OCI-LY3 (cell line): Measurements from ENCODE around the gene MARK2.
"Not testable (repeated sequence)": the region's sequence is repeated elsewhere in the genome, so short reads cannot be mapped to it uniquely, and the experiment has no call there.

Source experiments
- H2AFZ ChIP-seq: fragments of 200-600, 300-600 bp; shearing (Covaris generic); 2 replicates; pipeline ENCODE4 v1.6.0; 2014; ENCODE audit warnings: antibody characterized with exemption, low read depth, low read length
- H3K27ac ChIP-seq: fragments of 200-600, 300-600 bp; sonication (generic); 2 replicates; pipeline ENCODE4 v1.5.1; 2014; ENCODE audit warnings: mild to moderate bottlenecking, low read length, moderate library complexity, mixed read lengths
- H3K27me3 ChIP-seq: fragments of 200-600, 300-600 bp; sonication (generic); 2 replicates; pipeline ENCODE4 v1.6.1; 2014; ENCODE audit warnings: low read depth, low read length, mixed read lengths
- H3K36me3 ChIP-seq: fragments of 200-600, 300-600 bp; sonication (generic); replicated peaks from 2 replicates; pipeline ENCODE3; 2014; ENCODE audit warnings: low read depth, low read length, mixed read lengths
- H3K4me1 ChIP-seq: fragments of 300-600, 200-600 bp; sonication (generic); 2 replicates; pipeline ENCODE4 v1.6.1; 2014; ENCODE audit warnings: low read length, mixed read lengths
- H3K4me2 ChIP-seq: fragments of 200-600, 300-600 bp; sonication (generic); 2 replicates; pipeline ENCODE4 v1.6.1; 2014; ENCODE audit warnings: low read length, mixed read lengths
- H3K4me3 ChIP-seq: fragments of 300-600, 200-600 bp; sonication (generic); 2 replicates; pipeline ENCODE4 v1.5.1; 2014; ENCODE audit warnings: antibody characterized with exemption, mild to moderate bottlenecking, low read length, moderate library complexity
- H3K79me2 ChIP-seq: fragments of 300-600, 200-600 bp; shearing (Covaris generic); 2 replicates; pipeline ENCODE4 v1.6.1; 2014; ENCODE audit warnings: mild to moderate bottlenecking, low read length, mixed read lengths
- H3K9ac ChIP-seq: fragments of 300-600, 200-600 bp; shearing (Covaris generic); 2 replicates; pipeline ENCODE4 v1.6.0; 2014; ENCODE audit warnings: mild to moderate bottlenecking, low read length, moderate library complexity
- H3K9me3 ChIP-seq: fragments of 200-600, 300-600 bp; shearing (Covaris generic); 2 replicates; pipeline ENCODE4 v1.6.1; 2014; ENCODE audit warnings: low read length, mixed read lengths; ENCODE audit not compliant: insufficient read depth
- H4K20me1 ChIP-seq: fragments of 200-600, 300-600 bp; sonication (generic); 2 replicates; pipeline ENCODE4 v1.6.1; 2016; ENCODE audit warnings: low read length, mixed read lengths; ENCODE audit not compliant: insufficient read depth
- CTCF ChIP-seq: fragments of 200-600, 300-600 bp; sonication (generic); IDR thresholded peaks from 2 replicates; pipeline ENCODE4 v1.5.1; 2014; ENCODE audit warnings: antibody characterized with exemption, low read length, low read depth
- EZH2phosphoT487 ChIP-seq: fragments of 200-600 bp; shearing (Covaris generic); IDR thresholded peaks from 2 replicates; pipeline ENCODE4 v1.6.1; 2018; ENCODE audit warnings: antibody characterized with exemption, mixed run types, low read depth

Gene MARK2

GRCh38 chr11:63854696-63855095 lies 15.8 kb downstream of the MARK2 start:
- H3K4me2 ChIP-seq = no peak overlapping the region
- H3K9me3 ChIP-seq = no peaks in the 10 kb centered on the region
- no peak overlapping the region for H3K9ac ChIP-seq
- H3K79me2 ChIP-seq = peaks cover 92% of the 10 kb centered on the region
- H3K27me3 ChIP-seq = no peaks in the 10 kb centered on the region
- no peak overlapping the region for H2AFZ ChIP-seq
- peaks cover 37% of the 10 kb centered on the region for H4K20me1 ChIP-seq
- H3K27ac ChIP-seq = no peak overlapping the region
- TF ChIP-seq EZH2phosphoT487 (no peak), CTCF (no peak)
- H3K36me3 ChIP-seq = peaks cover 14% of the 10 kb centered on the region
- peaks cover 10% of the 10 kb centered on the region for H3K4me1 ChIP-seq
- no peak overlapping the region for H3K4me3 ChIP-seq

- no peaks in the 10 kb centered on the region for H3K9me3 ChIP-seq
- TF ChIP-seq CTCF = no peak
- TF ChIP-seq EZH2phosphoT487 = no peak
- peaks cover 27% of the 10 kb centered on the region for H4K20me1 ChIP-seq
- H3K79me2 ChIP-seq = peaks cover 90% of the 10 kb centered on the region
- no peak overlapping the region for H3K9ac ChIP-seq
- H3K36me3 ChIP-seq = peaks cover 19% of the 10 kb centered on the region
- H3K4me3 ChIP-seq = no peak overlapping the region
- no peak overlapping the region for H3K4me2 ChIP-seq
- no peak overlapping the region for H3K27ac ChIP-seq
- H3K4me1 ChIP-seq = peaks cover 7% of the 10 kb centered on the region
- no peak overlapping the region for H2AFZ ChIP-seq
- H3K27me3 ChIP-seq = no peaks in the 10 kb centered on the region
Observed at GRCh38 chr11:63855975-63856374, 17.1 kb downstream of the MARK2 start.

GRCh38 chr11:63858628-63859550 lies 20.0 kb downstream of the MARK2 start:
- Histone ChIP-seq H3K27me3 (no peaks in the 10 kb centered on the region), H3K27ac (no peak overlapping the region), H3K9ac (no peak overlapping the region), H2AFZ (no peak overlapping the region), H3K4me2 (no peak overlapping the region), H3K36me3 (peaks cover 15% of the 10 kb centered on the region), H4K20me1 (peaks cover 24% of the 10 kb centered on the region; the same call in 1 of the 2 replicates), H3K9me3 (no peaks in the 10 kb centered on the region), H3K4me1 (no peaks in the 10 kb centered on the region), H3K79me2 (peaks cover 75% of the 10 kb centered on the region), H3K4me3 (no peak overlapping the region)
- TF ChIP-seq EZH2phosphoT487 (no peak), CTCF (no peak)

GRCh38 chr11:63862923-63863322 lies 24.0 kb downstream of the MARK2 start:
- no peak overlapping the region for H2AFZ ChIP-seq
- peaks cover 44% of the 10 kb centered on the region for H4K20me1 ChIP-seq
- H3K79me2 ChIP-seq = peaks cover 66% of the 10 kb centered on the region

GRCh38 chr11:63863620-63864019 lies 24.7 kb downstream of the MARK2 start:
- not testable (repeated sequence) for H2AFZ ChIP-seq, H3K4me2 ChIP-seq, H3K9me3 ChIP-seq, H3K27me3 ChIP-seq, H3K4me3 ChIP-seq, H3K27ac ChIP-seq, H3K9ac ChIP-seq
- H3K79me2 ChIP-seq = peaks cover 67% of the 10 kb centered on the region
- H3K36me3 ChIP-seq = peaks cover 34% of the 10 kb centered on the region
- H4K20me1 ChIP-seq = peaks cover 48% of the 10 kb centered on the region
- H3K4me1 ChIP-seq = peaks cover 26% of the 10 kb centered on the region

More at GRCh38 chr11:63862923-63863322, 24.0 kb downstream of the MARK2 start:
- Histone ChIP-seq H3K36me3 (peaks cover 27% of the 10 kb centered on the region), H3K4me3 (no peak overlapping the region), H3K4me1 (peaks cover 26% of the 10 kb centered on the region), H3K9ac (no peak overlapping the region), H3K27ac (no peak overlapping the region), H3K4me2 (no peak overlapping the region), H3K27me3 (no peaks in the 10 kb centered on the region), H3K9me3 (no peaks in the 10 kb centered on the region)
- TF ChIP-seq CTCF = no peak
- no peak for TF ChIP-seq EZH2phosphoT487
